ENCODE measurements around the gene WDR45B. TPM values are rescaled to one million over a fixed set of nuclear protein-coding genes. Genes with fewer than 3 reads are reported as not detected.

The WDR45B gene
- total and polyA plus RNA-seq, 11 donors = 23.5 to 60.7 (median 40.1) TPM

DNA sequence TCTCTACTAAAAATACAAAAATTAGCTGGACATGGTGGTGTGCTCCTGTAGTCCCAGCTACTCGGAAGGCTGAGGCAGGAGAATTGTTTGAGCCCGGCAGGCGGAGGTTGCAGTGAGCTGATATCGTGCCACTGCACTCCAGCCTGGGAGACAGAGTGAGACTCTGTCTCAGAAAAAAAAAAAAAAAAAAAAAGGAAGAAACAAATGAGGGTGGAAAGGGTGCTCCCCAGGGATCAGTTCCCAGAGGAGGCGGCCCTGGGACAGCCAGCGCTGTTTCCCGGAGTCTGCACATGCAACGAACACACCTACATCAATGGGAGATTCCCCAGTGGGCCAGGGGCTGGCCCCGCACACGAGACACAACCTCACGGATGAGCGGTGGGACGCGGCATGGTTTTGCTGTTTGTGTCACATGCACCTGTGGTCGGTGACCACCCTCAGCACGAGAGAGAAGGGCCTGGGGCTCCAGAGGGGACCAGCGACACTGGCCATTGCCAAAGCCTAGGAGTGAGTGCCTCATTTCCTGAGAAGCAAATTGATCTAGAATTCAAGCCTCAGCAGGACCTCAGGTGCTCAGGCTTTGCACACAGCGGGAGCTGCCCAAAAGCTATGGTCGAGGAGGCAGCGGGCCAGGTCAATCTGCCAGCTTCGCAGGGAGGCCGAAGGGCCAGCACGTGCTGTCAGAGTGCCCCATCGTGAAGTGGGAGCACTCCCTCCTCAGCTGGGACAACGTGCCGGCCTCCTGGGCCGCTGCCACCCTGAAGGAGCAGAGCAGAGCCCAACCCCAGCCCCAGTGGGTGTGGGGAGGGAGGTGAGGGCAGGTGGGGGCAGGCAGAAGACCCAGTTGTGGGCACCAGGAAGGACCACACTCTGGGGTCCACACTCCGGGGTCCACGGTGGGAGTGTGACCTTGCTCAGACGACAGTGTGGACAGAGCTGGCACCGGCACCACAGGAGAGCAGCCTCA lies 13.8 kb upstream of the WDR45B start:
- peaks cover 0 to 39% (median 23%) of the 10 kb centered on the region in 9 donors for H3K36me3 ChIP-seq
- ATAC-seq = peak in 1 of 4 donors; percentile 37
- 81 to 93% (median 89%) methylated on average over 17 to 31 of the region's 31 CpGs for WGBS, 4 donors

DNA sequence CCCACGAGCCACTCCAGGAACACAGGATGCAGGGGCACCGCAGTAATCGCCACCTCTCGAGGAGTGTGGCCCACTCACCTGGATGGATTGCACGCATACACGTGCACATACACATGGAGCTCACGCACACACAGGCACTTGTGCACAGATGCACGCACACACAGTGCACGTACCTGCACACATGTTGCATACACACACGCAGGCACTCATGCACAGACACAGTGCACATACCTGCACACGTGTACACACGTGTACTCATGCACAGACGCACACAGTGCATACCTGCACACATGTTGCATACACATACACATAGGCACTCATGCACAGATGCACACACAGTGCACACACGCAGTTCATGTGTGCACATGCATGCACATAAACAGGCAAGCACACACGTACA lies 11.6 kb upstream of the WDR45B start:
- Histone ChIP-seq H3K36me3 (peaks cover 0 to 53% (median 23%) of the 10 kb centered on the region in 9 donors), H3K27me3 (no peaks in the 10 kb centered on the region), H3K9me3 (no peaks in the 10 kb centered on the region), H3K27ac (no peak overlapping the region), H3K4me3 (no peak overlapping the region), H3K4me1 (peaks cover 0 to 9% (median 0%) of the 10 kb centered on the region in 12 donors)
- TF ChIP-seq, protein P1, sequence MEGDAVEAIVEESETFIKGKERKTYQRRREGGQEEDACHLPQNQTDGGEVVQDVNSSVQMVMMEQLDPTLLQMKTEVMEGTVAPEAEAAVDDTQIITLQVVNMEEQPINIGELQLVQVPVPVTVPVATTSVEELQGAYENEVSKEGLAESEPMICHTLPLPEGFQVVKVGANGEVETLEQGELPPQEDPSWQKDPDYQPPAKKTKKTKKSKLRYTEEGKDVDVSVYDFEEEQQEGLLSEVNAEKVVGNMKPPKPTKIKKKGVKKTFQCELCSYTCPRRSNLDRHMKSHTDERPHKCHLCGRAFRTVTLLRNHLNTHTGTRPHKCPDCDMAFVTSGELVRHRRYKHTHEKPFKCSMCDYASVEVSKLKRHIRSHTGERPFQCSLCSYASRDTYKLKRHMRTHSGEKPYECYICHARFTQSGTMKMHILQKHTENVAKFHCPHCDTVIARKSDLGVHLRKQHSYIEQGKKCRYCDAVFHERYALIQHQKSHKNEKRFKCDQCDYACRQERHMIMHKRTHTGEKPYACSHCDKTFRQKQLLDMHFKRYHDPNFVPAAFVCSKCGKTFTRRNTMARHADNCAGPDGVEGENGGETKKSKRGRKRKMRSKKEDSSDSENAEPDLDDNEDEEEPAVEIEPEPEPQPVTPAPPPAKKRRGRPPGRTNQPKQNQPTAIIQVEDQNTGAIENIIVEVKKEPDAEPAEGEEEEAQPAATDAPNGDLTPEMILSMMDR (IDR thresholded peaks at IDR 0.05) = no peak
- TF ChIP-seq POLR2A (IDR thresholded peaks at IDR 0.05) = no peak
- DNase-seq = no peak
- 88 to 97% (median 93%) methylated on average over 15 of the region's 15 CpGs for WGBS, 4 donors
- intact Hi-C loops (cut with DNase I) = loop anchor here in 2 of 10 donors (10.0 kb wide), 1 partner anchor 105 kb away; no protein-coding TSS in a partner anchor
- no peak for ATAC-seq

More for the DNA sequence above, 13.8 kb upstream of the WDR45B start:
- TF ChIP-seq POLR2A (IDR thresholded peaks at IDR 0.05) = no peak
- TF ChIP-seq, protein P1 (IDR thresholded peaks at IDR 0.05) = no peak
- no peaks in the 10 kb centered on the region for H3K4me1 ChIP-seq
- no peaks in the 10 kb centered on the region for H3K9me3 ChIP-seq
- intact Hi-C loops (cut with DNase I) = loop anchor here in 2 of 10 donors (10.0 kb wide), 1 partner anchor 103 kb away; no protein-coding TSS in a partner anchor
- peak in 1 of 5 donors; percentile 20 for DNase-seq
- H3K27ac ChIP-seq = no peak overlapping the region
- H3K4me3 ChIP-seq = no peak overlapping the region
- no peaks in the 10 kb centered on the region for H3K27me3 ChIP-seq

DNA sequence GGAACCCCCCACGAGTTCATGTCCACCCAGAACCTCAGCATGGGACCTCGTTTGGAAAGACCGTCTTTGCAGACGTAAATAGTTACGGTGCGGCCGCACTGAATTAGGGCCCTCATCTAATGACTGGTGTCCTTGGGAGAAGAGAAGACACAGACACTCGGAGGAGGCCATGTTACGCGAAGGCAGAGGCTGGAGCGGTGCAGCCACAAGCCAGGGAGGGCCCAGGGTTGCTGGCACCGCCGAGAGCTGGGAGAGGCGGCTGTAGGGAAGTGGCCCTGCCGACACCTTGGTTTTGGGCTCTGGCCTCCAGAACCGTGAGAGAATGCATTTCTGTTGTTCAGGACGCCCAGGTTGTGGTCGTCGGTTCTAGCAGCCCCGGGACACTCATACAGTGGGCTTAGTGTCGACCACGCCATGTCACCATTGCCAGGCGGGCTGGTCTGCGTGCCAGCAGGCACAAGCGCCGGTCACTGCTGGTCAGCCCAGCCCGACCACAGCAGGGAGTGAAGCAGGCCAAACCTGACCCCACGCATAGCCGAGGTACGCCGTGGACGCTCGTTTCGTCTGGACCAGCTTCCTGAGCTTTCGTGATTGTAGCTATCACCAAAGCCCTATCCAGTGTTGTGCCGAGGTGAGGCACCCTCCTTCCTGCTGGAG lies 10.7 kb upstream of the WDR45B start:
- DNase-seq = no peak
- H3K27me3 ChIP-seq = no peaks in the 10 kb centered on the region
- H3K27ac ChIP-seq = no peak overlapping the region
- H3K4me3 ChIP-seq = no peak overlapping the region
- peaks cover 0 to 14% (median 2%) of the 10 kb centered on the region in 12 donors for H3K4me1 ChIP-seq
- TF ChIP-seq POLR2A (IDR thresholded peaks at IDR 0.05) = no peak
- TF ChIP-seq, protein P1 (IDR thresholded peaks at IDR 0.05) = no peak
- no peak for ATAC-seq
- intact Hi-C loops (cut with DNase I) = no loop called here
- peaks cover 0 to 53% (median 23%) of the 10 kb centered on the region in 9 donors for H3K36me3 ChIP-seq
- no peaks in the 10 kb centered on the region for H3K9me3 ChIP-seq
- WGBS, 4 donors = 95 to 97% (median 95%) methylated on average over 11 to 36 of the region's 36 CpGs

DNA sequence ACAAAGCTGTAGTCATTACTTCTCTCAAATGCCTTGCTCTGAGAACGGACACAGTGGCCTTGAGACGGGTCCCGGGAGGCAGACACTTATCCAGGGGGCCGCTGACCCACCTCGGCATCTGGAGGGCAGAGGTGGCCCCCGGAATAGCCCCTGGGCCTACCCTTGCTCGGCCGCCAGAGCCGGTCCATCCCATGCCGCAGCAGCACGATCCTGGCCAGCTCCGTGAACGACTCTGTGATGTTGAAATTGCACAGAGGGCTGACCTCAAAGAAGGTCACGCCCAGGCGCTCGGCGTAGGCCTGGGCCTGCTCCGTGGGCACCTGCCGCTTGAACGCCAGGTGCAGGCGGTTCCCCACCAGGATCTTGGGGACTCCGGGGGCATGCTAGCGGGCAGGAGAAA lies 10.1 kb upstream of the WDR45B start:
- DNase-seq (no peak), ATAC-seq (no peak)
- Histone ChIP-seq H3K27me3 (no peaks in the 10 kb centered on the region), H3K4me1 (peaks cover 0 to 14% (median 2%) of the 10 kb centered on the region in 12 donors), H3K4me3 (no peak overlapping the region), H3K36me3 (peaks cover 0 to 53% (median 23%) of the 10 kb centered on the region in 9 donors), H3K27ac (no peak overlapping the region), H3K9me3 (no peaks in the 10 kb centered on the region)
- intact Hi-C loops (cut with DNase I) = no loop called here
- WGBS, 4 donors = 94 to 98% (median 96%) methylated on average over 12 to 23 of the region's 23 CpGs
- TF ChIP-seq POLR2A (IDR thresholded peaks at IDR 0.05) = no peak
- TF ChIP-seq, protein P1 (IDR thresholded peaks at IDR 0.05) = no peak
